Spleen (tissue), 7 donors: ENCODE results near the gene PTGFR.

Experiments
- CTCF ChIP-seq, 11 experiments: fragments of 200-600 bp in 7 of 11; fragments of 450-650 bp in 4 of 11; sonication (generic) in 4 of 11; IDR thresholded peaks in 8 of 11; conservative IDR thresholded peaks in 3 of 11; 1 replicate in 7 of 11; 2 replicates in 4 of 11; pipeline versions ENCODE4 v1.4.0 to v1.8.0; 2016 to 2021; ENCODE audit warnings: antibody characterized with exemption in 11 of 11, inconsistent platforms in 4 of 11, mild to moderate bottlenecking in 1 of 11
- POLR2A ChIP-seq, 3 donors: fragments of 450-650 bp; IDR thresholded peaks; one replicate each; pipeline ENCODE4 v1.5.1; 2017; ENCODE audit warnings: antibody characterized with exemption in 3 of 3, mild to moderate bottlenecking in 1 of 3
- POLR2AphosphoS5 ChIP-seq, 3 donors: sonication (generic); formaldehyde crosslinking; IDR thresholded peaks; one replicate each; pipeline ENCODE4 v1.5.1; 2017; ENCODE audit warnings: antibody characterized with exemption in 3 of 3
- donor health status: DM: no; HTN: no; CAD: no; lungs with moderate emphysema.
- donor health status: DM: no; HTN: no; CAD: no.
- donor health status: DM: no; HTN: no; CAD: no.

GRCh38 chr1:78464449-78464891 is 26.3 kb upstream of the PTGFR start:
- TF ChIP-seq CTCF (IDR thresholded peaks at IDR 0.05 in 8 of 11, conservative IDR thresholded peaks at IDR 0.05 in 3 of 11) (no peak), POLR2A (IDR thresholded peaks at IDR 0.05) (no peak), POLR2AphosphoS5 (IDR thresholded peaks at IDR 0.05) (no peak)
